Right lobe of liver (tissue), 4 donors: ENCODE data around the gene CHI3L1.

Experiments used
- CTCF ChIP-seq, 4 donors: fragments of 200-600 bp in 3 of 4; fragments of 450-650 bp in 1 of 4; IDR thresholded peaks; one replicate each; pipeline versions ENCODE4 v1.5.1 to v1.8.0; 2016 to 2022; ENCODE audit warnings: antibody characterized with exemption in 4 of 4, mild to moderate bottlenecking in 2 of 4
- POLR2A ChIP-seq: fragments of 450-650 bp; IDR thresholded peaks from one replicate; pipeline ENCODE4 v1.6.1; 2017; ENCODE audit warnings: antibody characterized with exemption, mild to moderate bottlenecking
- donor health status: DM: no; HTN: no; CAD: no.
- donor health status: DM: no; HTN: no; CAD: no.
- donor health status: DM: no; HTN: yes; CAD: no.

DNA sequence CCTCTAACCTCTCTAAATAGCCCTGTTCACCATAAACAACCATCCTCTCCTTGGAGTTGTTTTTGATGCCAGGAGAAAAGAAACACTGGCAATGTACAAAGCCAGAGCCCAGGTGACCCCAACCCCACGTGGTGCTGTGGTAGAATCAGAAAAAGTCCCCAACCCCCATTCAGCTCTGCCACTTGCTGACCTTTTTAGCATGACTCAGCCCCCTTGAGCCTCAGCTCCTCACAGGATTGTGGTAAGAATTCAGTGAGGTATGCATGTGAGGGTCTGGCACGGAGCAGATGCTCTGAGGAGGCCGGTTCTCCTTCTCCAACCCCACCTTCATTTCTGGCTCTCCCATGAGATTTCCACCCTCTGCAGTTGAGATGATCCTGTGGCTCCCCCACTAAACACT, 11.1 kb upstream of the CHI3L1 start:
- TF ChIP-seq CTCF (IDR thresholded peaks at IDR 0.05) (no peak), POLR2A (no peak)
